Sigmoid colon (tissue), 4 donors: ENCODE results near the gene KAT7.

Experiments used
- EP300 ChIP-seq, 4 donors: sonication (generic); formaldehyde crosslinking; IDR thresholded peaks; one replicate each; pipeline ENCODE4 v1.6.1; 2017; ENCODE audit warnings: antibody characterized with exemption in 4 of 4
- POLR2A ChIP-seq, 2 donors: fragments of 450-650 bp; IDR thresholded peaks; one replicate each; pipeline ENCODE4 v1.6.1; 2016; ENCODE audit warnings: antibody characterized with exemption in 2 of 2, mild to moderate bottlenecking in 2 of 2, moderate library complexity in 2 of 2
- POLR2AphosphoS5 ChIP-seq, 4 donors: sonication (generic); formaldehyde crosslinking; IDR thresholded peaks; one replicate each; pipeline ENCODE4 v1.6.1; 2017; ENCODE audit warnings: antibody characterized with exemption in 4 of 4
- TF ChIP-seq, protein P1 (sequence below), 4 experiments: fragments of 450-650 bp in 3 of 4; fragments of 200-600 bp in 1 of 4; IDR thresholded peaks; one replicate each; pipeline ENCODE4 v1.5.1; 2016 to 2019; ENCODE audit warnings: antibody characterized with exemption in 4 of 4, mild to moderate bottlenecking in 3 of 4, moderate library complexity in 2 of 4

DNA sequence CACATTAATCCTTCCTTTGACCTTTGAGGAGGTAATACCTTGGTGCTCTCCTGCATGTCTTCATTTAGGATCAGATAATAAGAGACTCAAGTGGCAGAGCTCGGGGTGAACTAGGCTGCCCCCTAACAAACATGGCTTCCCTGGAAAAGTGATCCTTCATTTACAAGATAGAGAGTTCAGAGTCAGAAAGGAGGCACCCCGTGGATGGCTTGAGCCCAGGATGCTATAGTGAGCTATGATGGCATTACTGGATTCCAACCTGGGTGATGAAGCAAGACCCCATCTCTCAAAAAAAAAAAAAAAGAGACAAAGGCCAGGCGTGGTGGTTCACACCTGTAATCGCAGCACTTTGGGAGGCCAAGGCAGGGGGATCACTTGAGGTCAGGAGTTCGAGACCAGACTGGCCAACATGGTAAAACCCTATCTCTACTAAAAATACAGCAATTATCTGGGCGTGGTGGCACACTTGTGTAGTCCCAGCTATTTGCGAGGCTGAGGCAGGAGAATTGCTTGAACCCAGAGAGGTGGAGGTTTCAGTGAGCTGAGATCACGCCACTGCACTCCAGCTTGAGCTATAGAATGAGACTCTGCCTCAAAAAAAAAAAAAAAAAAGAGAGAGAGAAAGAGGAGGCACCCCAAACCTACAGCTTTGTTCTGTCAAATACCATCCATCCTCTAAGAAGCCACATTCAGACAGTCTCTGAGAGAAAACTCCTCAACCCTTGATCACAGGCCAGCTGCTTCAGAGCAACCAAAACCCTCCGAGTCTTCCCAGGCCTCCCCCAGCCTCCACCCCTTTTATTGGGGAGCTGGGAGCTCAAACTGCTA, 31.9 kb upstream of the KAT7 start:
- TF ChIP-seq POLR2A (IDR thresholded peaks at IDR 0.05) (no peak), EP300 (IDR thresholded peaks at IDR 0.05) (no peak), POLR2AphosphoS5 (IDR thresholded peaks at IDR 0.05) (no peak)
- TF ChIP-seq, protein P1, sequence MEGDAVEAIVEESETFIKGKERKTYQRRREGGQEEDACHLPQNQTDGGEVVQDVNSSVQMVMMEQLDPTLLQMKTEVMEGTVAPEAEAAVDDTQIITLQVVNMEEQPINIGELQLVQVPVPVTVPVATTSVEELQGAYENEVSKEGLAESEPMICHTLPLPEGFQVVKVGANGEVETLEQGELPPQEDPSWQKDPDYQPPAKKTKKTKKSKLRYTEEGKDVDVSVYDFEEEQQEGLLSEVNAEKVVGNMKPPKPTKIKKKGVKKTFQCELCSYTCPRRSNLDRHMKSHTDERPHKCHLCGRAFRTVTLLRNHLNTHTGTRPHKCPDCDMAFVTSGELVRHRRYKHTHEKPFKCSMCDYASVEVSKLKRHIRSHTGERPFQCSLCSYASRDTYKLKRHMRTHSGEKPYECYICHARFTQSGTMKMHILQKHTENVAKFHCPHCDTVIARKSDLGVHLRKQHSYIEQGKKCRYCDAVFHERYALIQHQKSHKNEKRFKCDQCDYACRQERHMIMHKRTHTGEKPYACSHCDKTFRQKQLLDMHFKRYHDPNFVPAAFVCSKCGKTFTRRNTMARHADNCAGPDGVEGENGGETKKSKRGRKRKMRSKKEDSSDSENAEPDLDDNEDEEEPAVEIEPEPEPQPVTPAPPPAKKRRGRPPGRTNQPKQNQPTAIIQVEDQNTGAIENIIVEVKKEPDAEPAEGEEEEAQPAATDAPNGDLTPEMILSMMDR (IDR thresholded peaks at IDR 0.05), result no peak
